Tibial artery (tissue), 4 donors: ENCODE results near the gene KCNA5.

ENCODE experiments used
- DNase-seq, 2 donors: peaks; one replicate each; pipeline ENCODE4 v3.0.0-alpha.2; 2019
- H3K27ac ChIP-seq, 2 donors: fragments of 200-600 bp; sonication (generic) in 1 of 2; 1 replicate in 1 of 2; 2 replicates in 1 of 2; pipeline ENCODE4 v1.5.1; 2018 to 2019; ENCODE audit warnings: mild to moderate bottlenecking in 1 of 2
- H3K27me3 ChIP-seq, 2 donors: fragments of 200-600 bp; sonication (generic) in 1 of 2; one replicate each; pipeline versions ENCODE4 v1.5.1 to v1.6.0; 2016 to 2019
- H3K36me3 ChIP-seq, 3 donors: fragments of 200-600 bp; sonication (generic) in 2 of 3; one replicate each; pipeline ENCODE4 v1.5.1; 2016 to 2019; ENCODE audit warnings: mild to moderate bottlenecking in 2 of 3
- H3K4me1 ChIP-seq, 4 donors: fragments of 200-600 bp; sonication (generic) in 2 of 4; 1 replicate in 3 of 4; 2 replicates in 1 of 4; pipeline ENCODE4 v1.5.1; 2016 to 2019
- H3K4me3 ChIP-seq, 2 donors: fragments of 200-600 bp; sonication (generic) in 1 of 2; 1 replicate in 1 of 2; 2 replicates in 1 of 2; pipeline ENCODE4 v1.5.1; 2018 to 2019; ENCODE audit warnings: mild to moderate bottlenecking in 2 of 2
- H3K9me3 ChIP-seq, 3 donors: fragments of 200-600 bp; sonication (generic) in 1 of 3; one replicate each; pipeline ENCODE4 v1.5.1; 2016 to 2019
- intact Hi-C: fragments of 100-400 bp; cut with DNase I; formaldehyde crosslinking; loops from one replicate; pipeline ENCODE4 v1.15.0; 2023; ENCODE audit warnings: low total_unique reads
- TF ChIP-seq, protein P1 (sequence below), 2 experiments: fragments of 200-600 bp in 1 of 2; fragments of 450-650 bp in 1 of 2; IDR thresholded peaks; one replicate each; pipeline ENCODE4 v1.5.1; 2017 to 2019; ENCODE audit warnings: antibody characterized with exemption in 2 of 2, mild to moderate bottlenecking in 1 of 2, moderate library complexity in 1 of 2

The KCNA5 gene

DNA sequence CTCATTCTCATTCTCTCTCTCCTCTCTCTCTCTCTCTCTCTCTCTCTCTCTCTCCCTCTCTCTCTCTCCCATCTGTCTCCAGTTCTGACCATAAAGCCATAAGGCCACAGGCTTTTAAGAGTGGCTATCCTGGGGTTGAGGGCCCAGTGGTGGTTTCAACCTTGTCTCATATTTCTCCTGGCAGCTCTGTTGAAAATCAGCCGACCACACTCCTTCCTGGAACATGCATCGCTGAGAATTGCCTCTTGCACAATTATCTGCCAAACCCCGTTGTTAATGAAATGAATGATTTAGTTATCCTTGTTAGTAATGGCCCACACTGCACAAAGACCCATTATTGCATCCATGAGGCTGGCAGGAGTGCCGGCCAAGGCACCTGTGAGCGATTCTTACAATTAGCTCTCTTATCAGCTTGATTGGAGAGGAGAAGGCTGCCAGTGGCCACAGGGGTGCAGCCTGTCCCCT, 30.4 kb upstream of the KCNA5 start:
- no peaks in the 10 kb centered on the region for H3K27me3 ChIP-seq
- TF ChIP-seq, protein P1, sequence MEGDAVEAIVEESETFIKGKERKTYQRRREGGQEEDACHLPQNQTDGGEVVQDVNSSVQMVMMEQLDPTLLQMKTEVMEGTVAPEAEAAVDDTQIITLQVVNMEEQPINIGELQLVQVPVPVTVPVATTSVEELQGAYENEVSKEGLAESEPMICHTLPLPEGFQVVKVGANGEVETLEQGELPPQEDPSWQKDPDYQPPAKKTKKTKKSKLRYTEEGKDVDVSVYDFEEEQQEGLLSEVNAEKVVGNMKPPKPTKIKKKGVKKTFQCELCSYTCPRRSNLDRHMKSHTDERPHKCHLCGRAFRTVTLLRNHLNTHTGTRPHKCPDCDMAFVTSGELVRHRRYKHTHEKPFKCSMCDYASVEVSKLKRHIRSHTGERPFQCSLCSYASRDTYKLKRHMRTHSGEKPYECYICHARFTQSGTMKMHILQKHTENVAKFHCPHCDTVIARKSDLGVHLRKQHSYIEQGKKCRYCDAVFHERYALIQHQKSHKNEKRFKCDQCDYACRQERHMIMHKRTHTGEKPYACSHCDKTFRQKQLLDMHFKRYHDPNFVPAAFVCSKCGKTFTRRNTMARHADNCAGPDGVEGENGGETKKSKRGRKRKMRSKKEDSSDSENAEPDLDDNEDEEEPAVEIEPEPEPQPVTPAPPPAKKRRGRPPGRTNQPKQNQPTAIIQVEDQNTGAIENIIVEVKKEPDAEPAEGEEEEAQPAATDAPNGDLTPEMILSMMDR (IDR thresholded peaks at IDR 0.05): no peak
- intact Hi-C loops: no loop called here
- H3K27ac ChIP-seq: no peak overlapping the region
- no peaks in the 10 kb centered on the region for H3K9me3 ChIP-seq
- no peak overlapping the region for H3K4me3 ChIP-seq
- no peak for DNase-seq
- peaks cover 0 to 17% (median 9%) of the 10 kb centered on the region in 4 donors for H3K4me1 ChIP-seq
- H3K36me3 ChIP-seq: no peaks in the 10 kb centered on the region

DNA sequence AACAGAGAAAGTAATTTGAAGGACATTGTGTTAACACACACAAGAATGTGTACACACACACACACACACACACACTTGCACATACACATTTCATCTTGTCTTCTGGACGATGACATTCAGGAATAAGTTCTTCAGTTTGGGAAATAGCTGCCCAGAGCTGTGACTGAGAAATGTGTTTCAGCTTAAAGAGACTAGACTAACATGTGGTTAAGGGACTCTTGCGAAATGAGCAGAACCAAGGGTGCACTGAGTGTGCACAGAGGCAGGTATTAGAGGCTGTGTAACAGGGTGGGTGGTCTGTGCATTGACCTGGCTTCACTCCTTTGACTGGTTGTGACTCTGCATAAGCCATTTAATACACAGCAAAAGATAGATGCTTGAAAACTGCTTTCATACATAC, 29.4 kb upstream of the KCNA5 start:
- no peaks in the 10 kb centered on the region for H3K36me3 ChIP-seq
- H3K4me3 ChIP-seq: no peak overlapping the region
- H3K27ac ChIP-seq: no peak overlapping the region
- TF ChIP-seq, protein P1 (IDR thresholded peaks at IDR 0.05): no peak
- intact Hi-C loops: no loop called here
- H3K27me3 ChIP-seq: no peaks in the 10 kb centered on the region
- peaks cover 0 to 17% (median 9%) of the 10 kb centered on the region in 4 donors for H3K4me1 ChIP-seq
- no peaks in the 10 kb centered on the region for H3K9me3 ChIP-seq
- no peak for DNase-seq

DNA sequence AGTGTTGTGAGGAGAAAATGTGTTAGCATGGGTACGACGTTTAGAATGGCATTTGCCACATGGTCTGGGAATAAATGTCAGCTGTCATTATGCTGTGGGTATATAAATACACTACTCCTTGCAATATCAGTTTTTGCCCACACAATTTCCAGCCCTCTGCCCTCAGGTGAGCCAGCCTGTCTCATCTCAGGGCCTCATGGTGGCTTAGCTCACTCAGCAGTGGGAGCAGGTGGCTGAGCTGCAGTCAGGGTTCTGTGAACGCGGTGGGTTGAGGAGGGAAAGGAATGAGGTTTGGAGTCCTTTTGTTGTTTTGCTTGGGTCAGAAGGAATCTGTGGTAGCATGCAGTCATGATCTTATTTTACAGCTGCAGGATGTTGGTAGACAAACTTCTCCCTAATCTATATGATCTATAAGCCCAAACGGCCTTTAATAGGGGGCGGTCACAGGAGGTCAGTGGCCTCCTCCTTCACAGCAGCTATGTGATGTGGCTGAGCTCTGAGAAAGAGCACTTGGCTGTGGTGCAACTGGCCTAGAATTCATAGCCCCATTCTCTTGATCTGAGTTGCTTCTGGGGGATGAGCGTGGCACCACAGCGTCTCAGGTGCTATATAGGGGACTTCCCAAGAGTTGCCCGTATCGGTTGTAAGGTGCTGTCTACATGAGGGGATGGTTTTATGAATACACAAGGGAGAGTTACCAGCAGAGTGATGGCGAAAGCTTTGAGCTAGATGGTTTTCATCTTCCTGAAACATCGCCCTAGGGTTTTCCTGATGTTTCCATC, 27.8 kb upstream of the KCNA5 start:
- intact Hi-C loops: no loop called here
- no peak overlapping the region for H3K4me3 ChIP-seq

DNA sequence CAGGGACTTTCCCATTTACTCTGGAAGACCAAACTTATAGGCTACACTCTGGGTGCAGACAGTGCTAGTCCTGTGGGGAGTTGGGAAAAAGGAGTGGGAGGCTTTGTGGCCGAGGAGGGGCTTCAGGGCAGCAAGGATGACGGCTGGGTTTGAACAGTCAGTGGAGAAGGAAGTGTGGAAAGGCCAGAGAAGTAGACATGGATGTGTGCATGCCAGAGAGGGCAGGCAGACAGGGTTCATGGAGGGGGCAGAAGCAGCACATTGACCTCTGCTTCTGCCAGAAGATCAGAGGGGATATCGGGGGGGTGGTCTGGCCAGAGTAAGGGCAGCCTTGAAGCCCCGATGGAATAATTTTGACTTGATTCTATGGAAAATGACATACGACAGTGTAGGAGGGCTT, 27.2 kb upstream of the KCNA5 start:
- intact Hi-C loops: no loop called here
- Histone ChIP-seq H3K4me1 (peaks cover 0 to 15% (median 9%) of the 10 kb centered on the region in 4 donors), H3K4me3 (no peak overlapping the region), H3K9me3 (no peaks in the 10 kb centered on the region), H3K27ac (no peak overlapping the region), H3K36me3 (no peaks in the 10 kb centered on the region), H3K27me3 (no peaks in the 10 kb centered on the region)
- TF ChIP-seq, protein P1 (IDR thresholded peaks at IDR 0.05): no peak
- no peak for DNase-seq

More for the DNA sequence above, 27.8 kb upstream of the KCNA5 start:
- DNase-seq: no peak
- Histone ChIP-seq H3K27me3 (no peaks in the 10 kb centered on the region), H3K9me3 (no peaks in the 10 kb centered on the region), H3K4me1 (peaks cover 0 to 17% (median 9%) of the 10 kb centered on the region in 4 donors), H3K27ac (no peak overlapping the region), H3K36me3 (no peaks in the 10 kb centered on the region)
- TF ChIP-seq, protein P1 (IDR thresholded peaks at IDR 0.05): no peak

DNA sequence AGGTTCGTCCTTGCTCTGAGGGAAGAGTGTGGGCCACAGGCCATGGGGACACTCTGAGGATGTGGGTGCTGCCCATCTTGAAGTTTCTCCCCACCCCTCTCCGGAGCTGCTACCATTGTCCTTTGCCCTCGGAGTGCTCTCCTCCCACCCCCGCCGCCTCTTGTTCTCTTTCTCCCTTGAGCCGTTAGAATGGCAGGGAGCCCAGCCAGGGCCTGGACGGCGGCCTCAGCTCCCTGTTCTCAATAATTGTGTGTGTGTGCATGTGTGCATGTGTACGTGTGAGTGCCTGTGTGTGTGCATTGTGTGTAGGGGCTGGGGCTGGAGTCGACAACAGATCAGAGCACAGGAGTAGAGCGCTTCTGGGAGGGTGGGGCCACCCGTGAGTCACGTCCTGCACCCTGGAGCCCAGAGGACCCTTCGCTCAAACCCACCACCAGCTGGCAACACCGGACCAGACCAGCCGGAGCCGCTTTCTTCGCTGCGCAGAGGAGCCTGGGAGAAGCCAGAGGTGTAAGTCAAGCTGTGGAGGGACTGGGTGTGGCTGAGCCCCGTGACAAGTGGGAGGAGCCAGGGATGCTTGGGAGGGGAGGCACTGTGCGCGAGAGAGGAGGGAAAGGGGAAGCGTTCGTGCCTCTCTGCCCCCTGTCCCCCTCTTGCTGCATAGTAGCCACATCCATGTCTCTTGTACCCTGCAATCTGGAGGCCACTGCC, 25.9 kb upstream of the KCNA5 start:
- TF ChIP-seq, protein P1 (IDR thresholded peaks at IDR 0.05): no peak
- Histone ChIP-seq H3K36me3 (no peaks in the 10 kb centered on the region), H3K27me3 (no peaks in the 10 kb centered on the region), H3K4me1 (peaks cover 0 to 9% (median 1%) of the 10 kb centered on the region in 4 donors), H3K27ac (no peak overlapping the region), H3K4me3 (no peak overlapping the region), H3K9me3 (no peaks in the 10 kb centered on the region)
- no peak for DNase-seq
- intact Hi-C loops: no loop called here
